Spleen (tissue), 7 donors: ENCODE measurements around the gene NTSR1.

ENCODE experiments used
- POLR2A ChIP-seq, 3 donors: fragments of 450-650 bp; IDR thresholded peaks; one replicate each; pipeline ENCODE4 v1.5.1; 2017; ENCODE audit warnings: antibody characterized with exemption in 3 of 3, mild to moderate bottlenecking in 1 of 3
- TF ChIP-seq, protein P1 (sequence below), 11 experiments: fragments of 200-600 bp in 7 of 11; fragments of 450-650 bp in 4 of 11; sonication (generic) in 4 of 11; IDR thresholded peaks in 8 of 11; conservative IDR thresholded peaks in 3 of 11; 1 replicate in 7 of 11; 2 replicates in 4 of 11; pipeline versions ENCODE4 v1.4.0 to v1.8.0; 2016 to 2021; ENCODE audit warnings: antibody characterized with exemption in 11 of 11, inconsistent platforms in 4 of 11, mild to moderate bottlenecking in 1 of 11
- donor health status: DM: no; HTN: no; CAD: no; lungs with moderate emphysema.
- donor health status: DM: no; HTN: no; CAD: no.
- donor health status: DM: no; HTN: no; CAD: no.

DNA sequence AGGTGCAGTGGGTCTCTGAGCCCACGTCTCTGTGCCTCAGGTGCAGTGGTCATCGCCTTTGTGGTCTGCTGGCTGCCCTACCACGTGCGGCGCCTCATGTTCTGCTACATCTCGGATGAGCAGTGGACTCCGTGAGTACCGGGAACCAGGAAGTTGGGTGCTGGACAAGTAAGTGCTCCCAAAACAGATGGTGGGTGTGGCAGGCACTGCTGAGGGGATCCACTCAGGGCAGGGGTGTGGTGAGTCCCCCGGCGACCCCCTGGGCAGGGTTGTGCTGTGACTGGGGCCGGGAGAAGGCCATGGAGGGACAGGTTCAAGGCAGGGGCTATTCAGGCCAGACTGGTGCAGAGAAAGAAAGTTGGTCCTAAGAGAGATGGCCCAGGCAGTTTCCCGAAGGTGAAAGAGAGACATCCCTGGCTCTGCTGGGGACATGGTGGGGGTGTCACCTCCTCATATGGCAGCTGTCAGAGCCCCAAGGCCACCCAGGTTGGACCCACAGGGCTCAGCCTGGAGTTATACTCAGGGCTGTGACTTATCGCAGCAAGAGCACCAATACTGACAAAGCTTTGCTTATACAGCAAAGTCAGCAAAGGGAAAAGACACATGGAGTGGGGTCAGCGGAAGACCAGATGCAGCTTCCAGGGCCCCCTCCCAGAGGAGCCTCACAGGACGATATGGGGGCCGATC is 49.7 kb downstream of the NTSR1 start:
- TF ChIP-seq, protein P1, sequence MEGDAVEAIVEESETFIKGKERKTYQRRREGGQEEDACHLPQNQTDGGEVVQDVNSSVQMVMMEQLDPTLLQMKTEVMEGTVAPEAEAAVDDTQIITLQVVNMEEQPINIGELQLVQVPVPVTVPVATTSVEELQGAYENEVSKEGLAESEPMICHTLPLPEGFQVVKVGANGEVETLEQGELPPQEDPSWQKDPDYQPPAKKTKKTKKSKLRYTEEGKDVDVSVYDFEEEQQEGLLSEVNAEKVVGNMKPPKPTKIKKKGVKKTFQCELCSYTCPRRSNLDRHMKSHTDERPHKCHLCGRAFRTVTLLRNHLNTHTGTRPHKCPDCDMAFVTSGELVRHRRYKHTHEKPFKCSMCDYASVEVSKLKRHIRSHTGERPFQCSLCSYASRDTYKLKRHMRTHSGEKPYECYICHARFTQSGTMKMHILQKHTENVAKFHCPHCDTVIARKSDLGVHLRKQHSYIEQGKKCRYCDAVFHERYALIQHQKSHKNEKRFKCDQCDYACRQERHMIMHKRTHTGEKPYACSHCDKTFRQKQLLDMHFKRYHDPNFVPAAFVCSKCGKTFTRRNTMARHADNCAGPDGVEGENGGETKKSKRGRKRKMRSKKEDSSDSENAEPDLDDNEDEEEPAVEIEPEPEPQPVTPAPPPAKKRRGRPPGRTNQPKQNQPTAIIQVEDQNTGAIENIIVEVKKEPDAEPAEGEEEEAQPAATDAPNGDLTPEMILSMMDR (IDR thresholded peaks at IDR 0.05 in 8 of 11, conservative IDR thresholded peaks at IDR 0.05 in 3 of 11) = no peak
- no peak for TF ChIP-seq POLR2A (IDR thresholded peaks at IDR 0.05)
